HFF-Myc (cell line): ENCODE results near the gene LIPA.
"Not testable (repeated sequence)": the region's sequence is repeated elsewhere in the genome, so short reads cannot be mapped to it uniquely, and the experiment has no call there.

Experiments
- DNase-seq: peaks from one replicate; pipeline ENCODE4 v3.0.0-alpha.2; 2011; ENCODE audit warnings: low read depth; ENCODE audit errors: extremely low read depth
- H3K4me3 ChIP-seq: replicated peaks from 2 replicates; pipeline ENCODE4 v1.5.1; 2011; ENCODE audit warnings: low read depth, mild to moderate bottlenecking, control low read depth, low read length
- CTCF ChIP-seq: IDR thresholded peaks from 2 replicates; pipeline ENCODE4 v1.5.1; 2012; ENCODE audit warnings: mild to moderate bottlenecking, low read depth, low read length, control low read depth; ENCODE audit errors: missing control alignments

LIPA gene

DNA sequence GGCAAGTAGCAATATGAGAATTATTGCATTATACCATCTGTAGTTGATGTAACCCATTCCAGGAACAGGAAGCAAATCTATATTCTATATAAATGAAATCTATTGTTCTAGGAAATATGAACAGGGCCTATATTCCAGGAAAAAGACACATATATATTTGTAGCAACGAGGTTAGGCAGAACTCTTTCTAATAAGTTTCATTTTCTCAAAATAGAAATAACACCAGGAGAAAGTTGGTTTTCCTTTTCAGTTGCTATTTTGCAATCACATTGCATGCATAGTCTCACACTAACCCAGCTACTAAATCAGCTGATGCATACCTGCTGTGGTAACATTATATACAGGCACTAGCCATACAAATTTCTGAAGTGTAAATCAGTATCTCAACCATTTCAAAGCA lies 44.0 kb upstream of the LIPA start:
- no peak for DNase-seq
- no peak for TF ChIP-seq CTCF
- H3K4me3 ChIP-seq = no peak overlapping the region

- no peak for DNase-seq
Measured at GRCh38 chr10:89294721-89295239, 43.2 kb upstream of the LIPA start.

DNA sequence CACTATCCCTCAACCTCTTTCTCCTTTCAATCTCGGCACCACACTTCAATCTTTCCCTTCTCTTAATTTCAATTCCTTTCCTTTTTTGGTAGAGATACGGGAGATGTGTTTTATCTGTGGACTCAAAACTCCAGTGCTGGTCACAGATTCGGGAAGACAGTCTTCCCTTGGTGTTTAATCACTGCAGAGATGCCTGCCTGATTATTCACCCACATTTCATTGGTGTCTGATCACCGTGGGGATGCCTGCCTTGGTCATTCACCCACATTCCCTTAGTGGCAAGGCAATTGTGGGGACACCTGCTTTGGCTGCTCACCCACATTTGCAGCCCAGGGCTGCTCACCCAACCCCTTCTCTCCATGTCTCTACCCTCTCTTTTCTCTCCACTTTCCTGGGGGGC lies 33.7 kb upstream of the LIPA start:
- not testable (repeated sequence) for H3K4me3 ChIP-seq, DNase-seq

More at GRCh38 chr10:89294721-89295239, 43.2 kb upstream of the LIPA start:
- H3K4me3 ChIP-seq = no peak overlapping the region
- TF ChIP-seq CTCF = no peak

- H3K4me3 ChIP-seq = not testable (repeated sequence)
Measured at GRCh38 chr10:89284711-89285110, 33.1 kb upstream of the LIPA start.

GRCh38 chr10:89283936-89284475 lies 32.4 kb upstream of the LIPA start:
- TF ChIP-seq CTCF = no peak
- peak overlapping the region; percentile 13 for H3K4me3 ChIP-seq
- DNase-seq = peak; percentile 78

More at GRCh38 chr10:89284711-89285110, 33.1 kb upstream of the LIPA start:
- not testable (repeated sequence) for DNase-seq

DNA sequence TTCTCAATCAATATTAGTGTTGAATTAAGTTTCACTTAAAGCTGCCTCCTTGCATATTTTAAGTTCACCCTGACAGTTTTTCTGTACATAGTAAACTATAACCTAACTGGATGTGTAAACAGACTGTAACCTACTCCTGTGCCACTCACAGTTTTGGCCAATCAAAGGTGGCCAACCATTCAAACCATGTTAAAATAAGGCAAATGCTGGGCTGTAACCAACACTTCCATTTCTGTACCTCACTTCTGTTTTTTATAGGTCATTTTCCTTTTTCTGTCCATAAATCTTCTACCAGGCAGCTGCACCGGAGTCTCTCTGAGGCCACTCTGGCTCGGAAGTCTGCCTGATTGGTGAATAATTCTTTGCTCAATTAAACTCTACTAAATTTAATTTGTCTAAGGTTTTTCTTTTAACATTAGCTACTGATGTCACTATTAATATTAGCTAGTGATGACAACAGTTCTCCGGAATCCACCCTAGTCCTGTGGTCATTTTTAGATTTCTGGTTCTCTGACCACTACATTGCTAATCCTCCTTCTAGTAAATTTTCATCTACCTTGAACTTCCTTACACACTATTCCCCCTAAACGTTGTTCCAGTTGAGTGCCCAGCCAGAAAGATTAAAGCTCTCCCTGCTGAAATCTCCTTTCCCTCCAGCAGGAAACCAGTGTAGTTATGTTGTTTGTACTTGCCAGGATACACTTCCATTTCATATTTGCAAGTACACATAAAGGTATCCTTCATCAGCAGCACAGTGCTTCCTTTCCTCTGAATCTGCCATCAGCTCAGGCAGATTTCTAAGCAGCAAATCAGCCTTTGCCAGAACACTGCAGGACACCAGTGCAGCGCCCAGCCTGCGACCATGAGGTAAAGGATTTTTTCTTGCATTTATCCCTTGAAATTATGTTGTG lies 31.7 kb upstream of the LIPA start:
- H3K4me3 ChIP-seq = peak overlapping the region; percentile 13
- TF ChIP-seq CTCF = no peak
- no peak for DNase-seq

DNA sequence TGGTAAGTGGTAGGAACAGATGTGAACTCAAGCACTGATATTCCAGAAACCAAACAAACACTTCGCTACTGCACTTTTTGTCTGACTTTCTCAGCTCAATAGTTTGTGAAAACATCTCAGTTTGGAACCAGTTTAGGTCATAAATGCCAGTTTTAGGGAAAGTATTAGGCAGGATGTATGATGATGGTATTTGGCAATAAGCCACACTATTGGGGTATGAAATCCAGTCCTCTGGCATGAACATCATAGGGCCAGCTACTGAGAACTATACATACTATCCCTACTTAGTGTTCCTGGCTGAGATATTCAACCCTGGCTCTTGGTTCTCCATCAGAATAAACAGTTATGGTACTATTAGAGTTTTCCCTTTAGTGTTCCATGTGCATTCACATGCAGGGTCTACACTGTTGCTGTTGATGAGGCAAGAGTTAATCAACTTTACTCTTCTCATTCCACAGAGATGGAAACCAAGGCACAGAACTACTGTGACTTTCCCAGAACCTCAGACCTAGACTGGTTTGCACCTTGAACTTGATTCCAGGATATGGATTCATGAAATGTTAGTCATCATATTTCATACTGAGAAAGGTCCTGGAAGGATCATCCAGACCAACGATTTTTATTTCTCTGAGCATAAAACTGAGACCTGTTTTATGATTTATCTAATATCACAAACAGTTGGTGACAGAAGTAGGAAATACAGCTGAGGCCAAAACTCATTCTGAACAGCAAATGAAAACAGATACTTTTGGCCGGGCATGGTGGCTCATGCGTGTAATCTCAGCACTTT lies 30.2 kb upstream of the LIPA start:
- no peak for TF ChIP-seq CTCF
- no peak for DNase-seq
- H3K4me3 ChIP-seq = no peak overlapping the region
